GM12878 (cell line): ENCODE measurements around the gene KIF3A. TPM values are rescaled to one million over a fixed set of nuclear protein-coding genes. Genes with fewer than 3 reads are reported as not detected.

Experiments
- ATAC-seq: fragments of 200-7000 bp; cut with Tn5 transposase; 3 replicates; pipeline ENCODE4 v1.9.1; 2020; ENCODE audit warnings: mild to moderate bottlenecking, moderate library complexity
- BruUV-seq: library from RNA; stranded (reverse); fragments of 400-500 nt; replicated peaks from 2 replicates; lab custom pipeline; 2021; lab: Mats Ljungman, UMichigan
- CTCF ChIA-PET: fragments of 300-600 bp; sonication (Branson Sonifier 250); formaldehyde crosslinking; extraction: SDS; loops from one replicate; lab custom pipeline; 2021; ENCODE audit warnings: inconsistent platforms; lab: Yijun Ruan, JAX
- POLR2A ChIA-PET: fragments of 350-600 bp; formaldehyde crosslinking; extraction: SDS; loops from one replicate; lab custom pipeline; 2021; ENCODE audit warnings: inconsistent platforms; lab: Charles Lee
- RAD21 ChIA-PET: fragments of 300-600 bp; sonication (Branson Sonifier 250); formaldehyde crosslinking; loops from one replicate; lab custom pipeline; 2023; ENCODE audit warnings: antibody characterized with exemption; ENCODE audit not compliant: unreplicated experiment; lab: Charles Lee
- SMC1A ChIA-PET: fragments of 300-600 bp; sonication (Branson Sonifier 250); formaldehyde crosslinking; loops from one replicate; lab custom pipeline; 2023; ENCODE audit not compliant: unreplicated experiment, uncharacterized antibody; lab: Charles Lee
- DNase-seq: peaks from one replicate; pipeline ENCODE4 v3.0.0-alpha.2; 2011; ENCODE audit warnings: low read depth, low spot score
- FAIRE-seq: peaks from 3 replicates; lab custom pipeline; 2011; peaks lifted over from hg19 to GRCh38; lab: Jason Lieb, UNC
- H2AFZ ChIP-seq: 2 replicates; pipeline ENCODE4 v1.6.0; 2011; ENCODE audit warnings: low read depth, low read length, control low read depth; ENCODE audit not compliant: control insufficient read depth
- H3K27ac ChIP-seq: 2 replicates; pipeline ENCODE4 v1.5.1; 2011; ENCODE audit warnings: control low read depth; ENCODE audit not compliant: control insufficient read depth, insufficient read depth
- H3K27me3 ChIP-seq, 2 experiments: replicated peaks in 1 of 2; 2 replicates each; pipeline versions ENCODE4 v1.6.0 to v1.6.1; 2011; ENCODE audit warnings: low read length in 1 of 2; ENCODE audit not compliant: control insufficient read depth in 2 of 2, insufficient read depth in 2 of 2
- H3K36me3 ChIP-seq, 2 experiments: 2 replicates each; pipeline ENCODE4 v1.5.1; 2011; ENCODE audit warnings: low read length in 1 of 2; ENCODE audit not compliant: control insufficient read depth in 2 of 2, insufficient read depth in 2 of 2
- H3K4me1 ChIP-seq: 2 replicates; pipeline ENCODE4 v1.6.1; 2011; ENCODE audit warnings: mild to moderate bottlenecking, low read length, moderate library complexity, mixed read lengths; ENCODE audit not compliant: control insufficient read depth, insufficient read depth
- H3K4me2 ChIP-seq: 2 replicates; pipeline ENCODE4 v1.6.0; 2011; ENCODE audit warnings: control low read depth; ENCODE audit not compliant: control insufficient read depth, insufficient read depth
- H3K4me3 ChIP-seq: fragments of 200-600 bp; sonication (generic); 2 replicates; pipeline ENCODE4 v1.5.1; 2016
- H3K79me2 ChIP-seq: 2 replicates; pipeline ENCODE4 v1.6.0; 2011; ENCODE audit warnings: low read length; ENCODE audit not compliant: control insufficient read depth, insufficient read depth
- H3K9ac ChIP-seq: 2 replicates; pipeline ENCODE4 v1.8.0; 2011; ENCODE audit warnings: low read length, control low read depth, mixed read lengths; ENCODE audit not compliant: control insufficient read depth, insufficient read depth
- H3K9me3 ChIP-seq: replicated peaks from 3 replicates; pipeline ENCODE4 v1.5.1; 2011; ENCODE audit warnings: mild to moderate bottlenecking, low read length; ENCODE audit not compliant: control insufficient read depth, insufficient read depth
- H4K20me1 ChIP-seq: 2 replicates; pipeline ENCODE4 v1.6.0; 2011; ENCODE audit not compliant: control insufficient read depth, insufficient read depth
- EED ChIP-seq: sonication (generic); IDR thresholded peaks from 2 replicates; pipeline ENCODE4 v1.6.1; 2016; ENCODE audit warnings: antibody characterized with exemption, low read depth
- MYC ChIP-seq: IDR thresholded peaks from 2 replicates; pipeline ENCODE4 v1.6.1; 2011; ENCODE audit warnings: mild to moderate bottlenecking, low read length, moderate library complexity, inconsistent platforms; ENCODE audit not compliant: insufficient read depth, insufficient replicate concordance, insufficient read length, severe bottlenecking
- PBX3 ChIP-seq: IDR thresholded peaks from 2 replicates; pipeline ENCODE4 v1.6.1; 2011; ENCODE audit warnings: mild to moderate bottlenecking, low read depth, low read length, moderate library complexity; ENCODE audit not compliant: insufficient replicate concordance
- ZBTB40 ChIP-seq: fragments of 450-650 bp; IDR thresholded peaks from 2 replicates; pipeline ENCODE4 v1.6.1; 2016; ENCODE audit warnings: mild to moderate bottlenecking, moderate library complexity, borderline replicate concordance
- WGBS: methylation state at CpG from one replicate; pipeline ENCODE4 v1.1.6; 2016; ENCODE audit warnings: low lambda C conversion rate; ENCODE audit not compliant: insufficient replicate concordance, insufficient coverage; ENCODE audit errors: missing lambda C conversion rate; 5-methylcytosine and 5-hydroxymethylcytosine counted together
- in situ Hi-C: fragments of 300-500 bp; cut with MboI; formaldehyde crosslinking; loops from 9 replicates; pipeline ENCODE4 v1.14.3; 2018; ENCODE audit warnings: mixed read lengths
- intact Hi-C: fragments of 100-400 bp; cut with micrococcal nuclease; formaldehyde crosslinking; loops from one replicate; pipeline ENCODE4 v1.14.2; 2022; ENCODE audit not compliant: unreplicated experiment
- polyA plus RNA-seq, 11 experiments: library from polyadenylated mRNA; depleted of rRNA in 4 of 11; unstranded in 6 of 11; stranded (reverse) in 5 of 11; fragments of >200 nt; fragmentation: Nextera tagmentation in 4 of 11; fragmentation: Illumina TruSeq in 1 of 11; extraction: Ambion mirVana in 4 of 11; extraction: Trizol in 1 of 11; gene quantifications; 1 replicate in 1 of 11; 2 replicates in 10 of 11; pipeline versions ENCODE4 v1.2.1 to v1.2.3, GENCODE V29; 2011 to 2016; ENCODE audit warnings: inconsistent platforms in 2 of 11, missing spikeins in 2 of 11, low read depth in 1 of 11
- total RNA-seq, 4 experiments: library from RNA; depleted of rRNA in 3 of 4; stranded (reverse); fragments of >200 nt in 3 of 4; fragmentation: Illumina TruSeq in 1 of 4; extraction: Trizol in 1 of 4; gene quantifications; 2 replicates each; pipeline versions ENCODE4 v1.2.1 to v1.2.3, GENCODE V29; 2013 to 2021

The KIF3A gene
- total and polyA plus RNA-seq, 10 of the 15 experiments (the other 5 are each of a cell fraction or from before 2014, with no cell fraction given): 2.7 to 36.5 (median 10.0) TPM

- TF ChIP-seq ZBTB40 (no peak), MYC (no peak)
Measured at GRCh38 chr5:132760601-132761317, 23.4 kb upstream of the KIF3A start (continued).

DNA sequence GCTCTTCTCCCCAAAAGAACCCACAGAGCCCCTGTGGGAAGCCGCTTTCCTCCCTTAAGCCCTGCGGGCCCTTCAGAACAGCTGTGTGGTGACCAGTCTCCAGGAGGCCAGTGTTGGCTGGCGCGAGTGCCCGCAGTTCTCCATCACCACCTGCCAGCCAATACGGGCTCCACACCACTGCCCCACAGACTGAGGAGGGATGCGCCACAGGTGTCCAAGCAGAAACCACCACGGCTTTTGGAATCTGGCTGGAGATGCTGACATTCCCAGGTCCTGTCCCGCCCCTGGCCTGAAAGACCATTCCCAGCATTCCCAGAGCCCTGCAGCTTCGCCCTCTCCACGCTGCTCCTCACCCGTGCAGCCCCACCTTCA lies 22.7 kb upstream of the KIF3A start:
- ATAC-seq: no peak
- DNase-seq: no peak
- FAIRE-seq: no peak

More for the DNA sequence above, 22.7 kb upstream of the KIF3A start:
- Histone ChIP-seq H3K27me3 (no peaks in the 10 kb centered on the region), H3K9me3 (no peaks in the 10 kb centered on the region), H3K79me2 (no peaks in the 10 kb centered on the region), H3K27ac (no peak overlapping the region), H2AFZ (no peak overlapping the region), H3K9ac (no peak overlapping the region), H3K4me3 (no peak overlapping the region), H3K36me3 (peaks cover 6 to 25% of the 10 kb centered on the region in 2 experiments), H4K20me1 (no peaks in the 10 kb centered on the region), H3K4me2 (no peak overlapping the region), H3K4me1 (no peaks in the 10 kb centered on the region)
- ChIA-PET CTCF (no interaction called here), POLR2A (interaction anchor here (1.0 kb wide), 1 partner anchor 86 kb away, joined by 4 read pairs; the partner anchor contains the start of gene IL4), SMC1A (no interaction called here), RAD21 (no interaction called here)
- WGBS: 91% methylated on average over 12 of the region's 12 CpGs
- BruUV-seq: no TSS peak
- in situ Hi-C loops: no loop called here
- intact Hi-C loops: no loop called here
- no peak for TF ChIP-seq PBX3
- no peak for TF ChIP-seq EED
